IPS-18c (cell line): ENCODE data around the gene CLIC5.
"Not testable (repeated sequence)": the region's sequence is repeated elsewhere in the genome, so short reads cannot be mapped to it uniquely, and the experiment has no call there.

ENCODE experiments used
- H3K4me3 ChIP-seq: 2 replicates; pipeline ENCODE4 v1.7.0; 2013; ENCODE audit warnings: low read depth, mild to moderate bottlenecking, low read length, moderate library complexity; ENCODE audit not compliant: insufficient read depth
- H3K9me3 ChIP-seq: one replicate; pipeline ENCODE4 v1.6.1; 2013; ENCODE audit warnings: mild to moderate bottlenecking, low read length, moderate library complexity; ENCODE audit not compliant: control insufficient read depth, insufficient read depth

Gene CLIC5

DNA sequence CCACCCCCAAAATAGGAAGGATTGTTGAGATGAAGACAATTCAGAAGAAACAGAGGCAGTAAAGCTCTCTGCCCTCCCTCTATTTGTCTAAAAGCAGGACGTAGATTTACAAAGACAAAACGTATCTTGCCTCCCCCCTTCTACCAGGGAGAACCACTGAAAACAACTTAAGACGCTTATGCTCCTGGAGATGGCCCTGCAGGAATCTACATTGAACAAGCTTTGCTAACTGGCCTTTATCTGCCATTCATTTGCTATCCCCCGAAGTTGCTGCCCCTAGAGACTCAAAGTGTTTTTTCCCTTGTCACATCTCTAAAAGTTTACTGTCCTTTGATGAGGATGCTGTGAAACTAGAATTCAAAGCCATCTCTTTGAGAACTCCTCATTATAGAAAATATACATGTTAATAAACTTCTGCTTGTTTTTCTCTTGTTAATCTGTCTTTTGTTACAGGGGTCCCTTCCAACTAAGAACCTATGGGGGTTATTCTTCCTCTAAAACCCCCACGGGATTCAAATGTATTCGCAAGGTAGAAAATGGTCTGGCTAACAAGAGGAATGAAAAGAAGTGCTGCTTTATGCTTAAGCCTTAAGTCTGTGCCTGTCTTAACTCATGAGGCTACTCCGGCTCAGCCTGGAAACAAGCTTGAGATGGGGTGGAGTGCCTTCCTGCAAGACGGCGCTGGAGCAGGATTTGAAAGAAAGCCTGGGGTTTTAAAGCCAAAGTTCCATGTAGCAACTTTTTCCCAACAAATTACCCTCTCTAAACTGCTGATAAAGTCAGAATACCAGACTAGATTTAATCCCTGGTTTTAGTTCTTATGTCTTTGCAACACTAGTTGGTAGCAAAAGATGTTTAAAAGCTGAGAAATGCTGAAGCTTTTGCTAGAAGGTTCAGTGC is 88.0 kb downstream of the CLIC5 start:
- Histone ChIP-seq H3K4me3 (no peak overlapping the region), H3K9me3 (no peaks in the 10 kb centered on the region)

DNA sequence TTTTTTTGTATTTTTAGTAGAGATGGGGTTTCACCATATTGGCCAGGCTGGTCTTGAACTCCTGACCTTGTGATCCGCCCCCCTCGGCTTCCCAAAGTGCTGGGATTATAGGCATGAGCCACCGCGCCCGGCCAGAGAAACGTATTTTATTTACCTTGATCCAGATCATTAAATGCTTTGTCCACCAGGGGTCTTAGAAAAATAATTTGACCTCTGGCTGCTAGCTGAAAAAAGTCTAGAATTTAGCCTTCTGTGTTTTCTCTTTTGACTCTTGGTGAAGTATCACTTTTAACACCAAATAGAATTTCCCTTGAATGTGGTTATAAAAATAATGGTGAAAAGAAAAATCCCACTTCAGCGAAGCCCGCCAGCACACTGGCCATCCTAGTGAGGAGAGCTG is 89.2 kb downstream of the CLIC5 start:
- not testable (repeated sequence) for H3K9me3 ChIP-seq, H3K4me3 ChIP-seq

DNA sequence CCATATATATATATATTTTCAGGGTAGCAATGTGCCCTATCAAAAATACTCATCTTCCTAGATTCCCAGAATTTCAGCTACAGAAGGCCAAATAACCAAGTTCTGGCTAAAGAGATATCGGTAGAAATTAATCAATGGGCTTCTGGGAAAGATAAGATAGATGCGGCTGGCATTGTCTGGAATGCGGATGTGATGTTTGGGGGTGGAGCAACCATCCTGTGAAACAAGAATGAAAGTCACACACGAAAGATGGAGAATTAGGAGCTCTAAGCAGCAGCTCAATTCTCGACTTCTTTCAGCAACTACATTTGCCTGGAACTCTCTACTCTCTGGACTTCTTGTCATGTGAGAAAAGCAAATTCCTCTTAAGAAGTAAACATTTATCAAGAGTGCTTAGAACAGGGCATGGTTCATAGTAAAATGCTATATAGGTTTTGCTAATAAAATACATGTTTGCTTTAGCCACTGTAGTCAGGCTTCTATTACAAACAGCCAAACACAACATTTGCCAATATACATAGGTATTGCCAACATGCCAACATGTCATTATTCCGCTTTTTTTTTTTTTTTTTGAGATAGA is 90.8 kb downstream of the CLIC5 start:
- H3K9me3 ChIP-seq = no peaks in the 10 kb centered on the region

DNA sequence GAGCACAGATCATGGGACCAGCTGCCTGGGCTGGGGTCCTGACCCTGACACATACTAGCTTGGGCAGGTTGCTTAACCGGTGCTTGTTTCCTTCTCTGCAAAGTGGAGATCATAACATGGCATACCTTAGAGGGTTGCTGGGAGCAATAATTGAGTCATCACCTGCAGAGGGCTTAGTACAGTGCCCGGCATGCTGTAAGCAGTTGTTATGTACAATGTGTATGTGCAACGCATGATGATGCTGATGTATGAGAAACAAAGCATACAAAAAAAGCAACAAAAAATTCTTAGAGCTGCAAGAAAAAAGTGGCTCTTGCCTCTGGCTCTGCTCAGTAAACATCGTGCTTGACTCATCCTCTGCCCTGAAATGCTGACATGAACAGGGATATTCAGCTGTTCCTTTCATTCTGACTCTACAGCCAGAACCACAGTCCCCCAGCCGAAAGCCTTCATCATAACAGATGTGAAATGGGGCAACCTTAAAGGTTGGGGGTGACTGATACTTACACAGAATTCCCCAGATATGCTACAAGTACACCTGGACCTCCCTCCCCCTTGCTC is 91.7 kb downstream of the CLIC5 start:
- H3K4me3 ChIP-seq = no peak overlapping the region

More for the DNA sequence above, 90.8 kb downstream of the CLIC5 start:
- H3K4me3 ChIP-seq = no peak overlapping the region

DNA sequence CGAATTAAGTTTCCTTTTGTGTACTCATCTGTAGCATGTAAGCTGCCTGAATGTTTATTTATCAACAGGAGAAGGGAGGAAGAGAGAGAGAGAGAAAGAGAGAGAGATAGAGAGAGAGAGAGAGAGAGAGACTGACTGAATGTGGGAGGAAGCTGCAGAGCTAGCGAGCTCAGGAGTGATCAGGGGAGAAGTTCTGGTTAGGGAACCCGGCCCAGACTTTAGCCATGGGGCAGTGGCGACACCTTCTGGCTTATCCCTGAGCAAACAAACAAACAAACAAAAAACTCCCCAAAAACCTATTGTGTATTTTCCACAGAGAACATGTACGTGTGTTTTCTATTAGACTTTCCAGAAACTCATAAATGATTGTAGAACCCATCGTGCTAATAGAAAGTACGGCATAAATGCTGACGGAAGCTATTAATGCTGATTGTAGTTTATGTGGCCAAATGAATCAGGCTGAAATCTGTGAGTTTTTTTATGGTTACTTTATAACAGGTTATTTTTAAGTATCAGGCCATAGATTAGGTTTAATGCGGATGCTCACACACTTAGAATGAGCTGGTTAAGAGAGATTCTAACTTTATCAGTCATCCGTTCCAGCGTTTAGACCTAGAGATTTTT is 92.8 kb downstream of the CLIC5 start:
- Histone ChIP-seq H3K4me3 (no peak overlapping the region), H3K9me3 (no peaks in the 10 kb centered on the region)

More for the DNA sequence above, 91.7 kb downstream of the CLIC5 start:
- no peaks in the 10 kb centered on the region for H3K9me3 ChIP-seq

DNA sequence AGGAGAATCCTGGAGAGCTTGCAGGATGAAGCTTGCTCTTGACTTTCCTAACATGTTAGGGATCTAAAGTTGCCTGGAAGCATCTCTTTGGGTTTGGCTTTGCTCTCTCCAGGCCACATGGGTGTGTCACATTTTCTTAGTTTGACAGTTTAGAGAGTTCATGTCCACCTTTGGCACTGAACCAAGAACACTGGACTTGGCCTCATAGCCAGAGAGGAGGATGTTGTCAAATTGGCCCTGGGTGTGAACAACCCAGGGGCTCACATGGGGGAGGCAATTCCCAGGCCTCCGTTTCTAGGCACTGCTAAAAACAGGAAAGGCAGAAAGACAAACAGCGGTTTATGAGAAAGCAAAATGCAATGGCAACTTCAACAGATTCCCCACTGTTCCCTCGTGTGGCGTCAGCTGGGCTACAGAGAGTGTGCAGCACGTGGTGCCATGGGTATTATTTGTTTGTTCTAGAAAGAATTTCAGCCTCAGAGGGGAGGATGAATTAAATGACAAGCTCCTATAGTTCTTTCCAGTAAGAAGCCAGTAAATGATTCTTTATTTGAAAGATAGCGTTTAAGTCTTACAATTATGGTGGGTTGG is 93.9 kb downstream of the CLIC5 start:
- Histone ChIP-seq H3K4me3 (no peak overlapping the region), H3K9me3 (no peaks in the 10 kb centered on the region)

DNA sequence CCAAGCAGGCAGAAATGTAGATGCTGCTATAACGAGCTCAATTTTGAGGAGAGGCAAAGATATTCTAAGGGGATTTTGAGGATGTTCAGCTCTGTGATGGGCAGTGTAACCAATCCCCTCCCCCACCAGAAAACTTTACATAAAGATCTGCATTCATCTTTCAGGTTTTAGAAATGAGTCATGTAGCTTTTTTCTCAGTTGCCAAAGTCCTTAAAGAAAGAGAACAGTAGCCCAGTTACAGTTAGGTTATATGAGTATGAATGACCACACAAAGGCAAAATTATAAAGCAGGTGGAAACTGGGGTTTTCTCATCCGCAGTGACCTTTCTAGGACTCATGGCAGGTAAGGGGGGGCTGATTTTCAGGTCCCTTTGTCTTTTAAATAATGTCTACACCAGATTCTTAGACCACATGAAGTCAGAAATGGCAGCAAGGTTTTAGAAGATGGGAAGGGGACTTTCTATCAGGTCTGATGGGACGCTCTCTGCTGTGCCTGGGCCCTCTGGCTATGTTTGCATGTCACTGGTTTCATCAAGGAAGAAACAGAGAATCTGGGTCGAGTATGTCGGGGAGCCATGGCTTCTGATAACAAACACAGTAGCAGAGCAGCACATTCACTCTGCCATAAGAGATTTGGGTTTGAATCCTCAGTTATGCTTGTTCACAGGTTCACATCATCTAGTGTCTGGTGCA is 94.7 kb downstream of the CLIC5 start:
- H3K4me3 ChIP-seq = no peak overlapping the region
- H3K9me3 ChIP-seq = no peaks in the 10 kb centered on the region

DNA sequence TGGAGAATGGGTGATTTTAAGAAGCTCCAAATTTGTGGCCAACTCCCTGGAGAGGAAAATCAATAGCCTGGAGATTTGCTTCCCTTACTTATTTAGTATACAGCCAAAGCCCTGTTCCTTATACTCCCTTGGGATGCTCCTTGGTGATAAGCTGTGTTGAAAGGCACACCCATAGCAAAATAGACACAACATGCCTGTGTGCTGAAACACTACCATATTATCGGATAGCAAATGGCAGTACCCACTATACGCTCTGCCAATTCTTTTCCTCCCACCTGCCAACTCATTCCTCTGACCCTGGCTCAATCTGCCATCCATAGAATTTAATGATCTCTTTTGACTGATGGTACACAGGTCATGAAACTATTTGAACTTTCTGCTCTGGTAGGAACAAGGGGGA is 98.2 kb downstream of the CLIC5 start:
- H3K9me3 ChIP-seq = no peaks in the 10 kb centered on the region

DNA sequence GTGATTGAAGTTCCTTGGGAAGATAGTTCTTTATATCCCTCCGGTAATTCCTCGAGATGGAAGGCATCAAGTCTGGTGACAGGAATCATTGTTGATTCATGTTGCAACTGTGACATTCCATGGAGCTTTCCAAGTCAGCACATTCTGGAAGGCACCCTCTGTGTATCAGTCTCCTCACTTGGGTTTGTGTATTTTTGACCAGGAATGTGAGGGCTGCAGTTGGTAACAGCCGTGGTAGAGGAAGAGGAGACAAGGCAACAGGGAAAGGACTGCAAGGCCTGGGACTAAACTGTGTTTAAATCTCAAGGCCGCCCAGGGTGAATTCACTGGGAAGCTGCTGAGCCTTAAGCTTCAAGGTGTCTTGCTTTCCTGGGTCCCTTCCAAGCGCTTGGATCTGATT is 99.0 kb downstream of the CLIC5 start:
- Histone ChIP-seq H3K4me3 (no peak overlapping the region), H3K9me3 (no peaks in the 10 kb centered on the region)

More for the DNA sequence above, 98.2 kb downstream of the CLIC5 start:
- no peak overlapping the region for H3K4me3 ChIP-seq

DNA sequence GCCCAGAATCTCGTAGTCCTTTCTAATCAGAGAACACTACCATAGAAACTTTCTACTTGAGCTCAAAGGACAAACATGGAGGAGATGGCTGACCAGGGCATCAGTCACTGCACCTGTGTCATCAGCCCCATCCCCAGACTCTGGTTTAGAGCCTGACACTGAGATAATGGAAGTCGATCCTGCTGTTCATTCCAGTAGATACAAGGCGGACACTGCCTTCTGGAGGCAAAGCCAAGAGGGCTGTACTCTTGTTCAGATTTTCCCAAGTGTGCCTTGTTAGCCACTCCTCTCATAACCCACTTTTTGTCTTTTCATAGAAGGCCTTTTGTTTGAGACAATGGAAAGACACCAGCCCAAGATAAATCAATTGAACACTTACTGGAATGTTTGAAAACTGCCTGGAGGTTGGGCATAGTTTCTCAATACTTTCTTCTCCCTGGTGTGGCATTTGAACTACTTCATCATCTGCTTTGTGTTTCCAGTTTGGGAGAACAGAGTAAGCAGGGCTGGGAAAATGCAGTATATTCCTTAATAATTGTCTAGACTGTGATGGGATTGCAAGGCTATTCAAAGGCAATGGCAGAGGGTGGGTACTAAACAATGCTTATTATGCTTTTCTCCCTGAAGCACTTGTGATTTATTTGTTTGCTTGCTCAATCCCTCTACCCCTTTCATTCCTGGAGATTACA is 99.7 kb downstream of the CLIC5 start:
- Histone ChIP-seq H3K9me3 (no peaks in the 10 kb centered on the region), H3K4me3 (no peak overlapping the region)

DNA sequence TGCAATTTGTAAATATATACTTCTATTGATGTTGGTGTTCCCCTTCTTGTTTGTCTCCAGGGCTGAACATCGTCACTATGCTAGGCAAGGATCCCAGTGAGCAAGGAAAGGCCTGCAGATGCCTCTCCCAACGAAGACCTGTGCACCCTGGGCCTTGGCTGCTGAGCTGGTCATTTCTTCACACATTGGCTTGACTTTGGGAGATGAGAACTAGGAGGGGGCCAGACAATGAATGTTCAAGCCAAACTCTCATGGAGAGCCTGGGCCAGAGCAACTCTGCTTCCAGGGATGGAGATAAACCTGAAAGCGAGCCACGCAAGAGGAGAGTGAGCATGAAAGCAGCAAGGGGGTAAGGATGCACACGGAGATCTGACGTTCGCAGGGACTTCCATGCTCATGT is 104.0 kb downstream of the CLIC5 start:
- H3K9me3 ChIP-seq = no peaks in the 10 kb centered on the region
- no peak overlapping the region for H3K4me3 ChIP-seq

DNA sequence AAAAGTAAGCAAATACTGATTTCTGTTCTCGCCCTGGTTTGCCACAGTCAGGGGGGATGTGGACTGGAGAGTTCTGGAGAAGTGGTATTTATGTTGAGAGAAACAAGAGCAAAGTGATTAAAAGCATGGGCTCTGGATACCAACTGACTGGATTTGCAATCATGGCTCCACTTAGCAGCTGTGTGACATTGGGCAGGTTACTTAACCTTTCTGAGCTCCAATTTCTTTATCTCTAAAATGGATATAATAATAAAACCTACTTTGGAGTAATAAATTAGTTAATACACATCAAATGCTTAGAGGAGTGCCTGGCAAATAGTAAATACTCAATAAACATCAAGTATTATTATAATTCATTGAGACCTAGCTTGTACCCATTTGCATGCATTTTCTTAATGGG is 111.7 kb downstream of the CLIC5 start:
- Histone ChIP-seq H3K4me3 (no peak overlapping the region), H3K9me3 (no peaks in the 10 kb centered on the region)

DNA sequence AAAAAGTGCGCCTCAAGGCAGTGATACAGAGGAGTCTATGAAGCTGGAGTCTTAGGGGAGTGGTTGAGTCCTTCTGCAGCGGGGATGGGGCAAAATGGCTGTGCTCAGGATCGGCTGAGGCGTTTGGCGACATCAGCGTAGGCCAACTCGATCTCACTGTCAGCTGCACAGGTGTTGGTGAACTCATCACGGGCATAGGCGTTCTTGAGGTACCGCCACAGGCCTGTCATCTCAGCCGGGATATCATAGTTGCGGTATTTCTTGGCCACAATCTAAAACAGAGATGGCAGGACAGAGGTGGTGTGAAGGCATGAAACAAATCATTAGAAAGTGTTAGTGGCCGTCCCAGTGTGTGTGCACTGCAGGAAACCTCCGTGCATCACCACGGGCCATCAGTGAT is 112.7 kb downstream of the CLIC5 start:
- no peak overlapping the region for H3K4me3 ChIP-seq
- H3K9me3 ChIP-seq = no peaks in the 10 kb centered on the region

DNA sequence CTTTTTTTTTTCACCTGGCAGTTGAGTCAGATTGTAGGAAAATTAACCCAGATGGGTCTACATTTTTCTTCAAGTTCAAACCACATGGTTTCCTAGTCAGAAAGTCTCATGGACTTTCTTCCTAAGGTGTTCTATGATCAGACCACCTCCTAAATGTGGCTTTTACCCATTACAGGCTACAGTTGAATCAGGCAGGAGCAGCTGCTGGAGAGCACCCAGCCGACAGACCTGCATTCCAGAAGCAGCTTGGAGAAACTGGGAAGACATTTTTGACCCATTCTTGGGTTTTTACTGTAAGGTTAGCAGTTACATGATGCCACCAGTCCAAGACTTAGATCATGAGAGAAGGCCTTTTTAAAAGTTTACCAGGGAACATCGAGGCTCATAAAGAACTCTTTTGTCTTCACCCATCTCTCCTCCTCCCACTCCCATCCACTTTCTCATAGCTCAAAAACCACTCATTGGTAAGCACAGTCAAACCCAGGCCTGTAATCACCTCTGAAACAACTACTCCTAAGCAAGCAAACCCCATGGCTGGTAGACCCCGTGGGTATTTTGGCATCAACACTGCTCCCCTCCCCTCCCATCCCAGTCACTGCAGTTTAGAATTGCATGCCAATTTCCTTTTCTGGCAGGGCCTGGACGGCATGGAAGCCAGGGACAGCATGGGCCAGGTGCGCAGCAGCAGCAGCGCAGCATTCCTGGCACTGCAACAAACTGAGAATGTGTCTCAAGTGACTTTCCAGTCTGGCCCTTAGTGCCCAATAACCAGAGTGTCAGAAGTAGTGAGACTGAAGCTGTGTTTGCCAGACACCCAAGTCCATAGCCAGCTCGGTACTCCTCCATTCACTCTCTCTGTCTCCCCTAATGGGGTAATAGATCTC is 113.7 kb downstream of the CLIC5 start:
- H3K4me3 ChIP-seq = no peak overlapping the region
- no peaks in the 10 kb centered on the region for H3K9me3 ChIP-seq

DNA sequence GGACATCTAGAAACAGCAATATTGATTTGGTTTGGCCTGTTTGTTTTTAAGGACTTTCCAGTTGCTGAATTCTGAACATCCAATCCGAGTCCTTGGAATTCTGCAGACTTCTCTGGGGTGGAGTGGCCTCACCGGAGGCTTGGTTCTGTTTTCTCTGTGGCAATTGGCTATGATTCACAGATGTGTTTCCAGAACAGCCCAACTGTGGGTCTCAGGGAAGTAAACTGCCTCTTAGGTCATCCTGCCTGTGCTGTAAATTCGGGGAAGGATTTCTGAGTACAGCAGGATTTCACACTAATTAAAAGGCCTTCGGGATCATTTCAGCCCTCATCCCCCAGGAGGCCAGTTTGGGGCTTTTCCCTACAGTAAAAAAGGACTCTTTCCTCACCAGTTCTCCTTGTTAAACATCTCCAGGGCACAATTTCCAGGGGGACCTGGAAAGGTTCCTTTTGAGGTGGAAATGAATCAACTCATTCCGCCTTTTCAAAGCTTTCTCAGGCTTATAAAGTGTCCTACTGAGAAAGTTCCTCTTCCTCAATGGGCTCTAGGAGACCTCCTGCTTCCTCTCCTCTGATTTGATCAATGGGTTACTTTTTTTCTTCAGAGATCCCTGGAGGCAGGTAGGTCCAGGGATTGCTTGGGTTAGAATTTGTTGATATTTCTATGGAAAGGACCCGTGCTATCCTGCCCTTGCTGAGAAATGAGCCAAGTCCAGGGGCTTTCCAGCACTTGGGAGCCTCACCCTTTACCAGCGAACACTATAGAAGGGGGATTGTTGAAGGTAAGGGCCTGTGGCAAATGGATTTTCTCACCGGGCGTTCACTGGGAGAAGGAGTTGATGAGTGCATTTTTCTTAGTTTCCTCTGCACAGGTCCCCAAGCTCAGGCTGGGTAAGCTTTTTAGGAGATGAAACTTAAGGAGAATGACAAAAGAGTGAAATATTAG is 114.6 kb downstream of the CLIC5 start:
- H3K4me3 ChIP-seq = no peak overlapping the region

More for the DNA sequence above, 114.6 kb downstream of the CLIC5 start:
- no peaks in the 10 kb centered on the region for H3K9me3 ChIP-seq
